ENCODE measurements around the gene CCNB2. TPM values are rescaled to one million over a fixed set of nuclear protein-coding genes. Genes with fewer than 3 reads are reported as not detected.
"Not testable (repeated sequence)": the region's sequence is repeated elsewhere in the genome, so short reads cannot be mapped to it uniquely, and the experiment has no call there.

Gene CCNB2
- total and polyA plus RNA-seq, 2 donors (not counting 1 experiment from before 2014, with no cell fraction given): 18.5 to 19.3 TPM

GRCh38 chr15:59124261-59124660 lies 19.3 kb downstream of the CCNB2 start:
- Histone ChIP-seq H4K20me1 (ENCODE audit: control insufficient read depth, extremely low read depth, insufficient read depth, low read length) (no peaks in the 10 kb centered on the region), H3K9ac (ENCODE audit: insufficient read depth, low read length) (no peak overlapping the region), H3K36me3 (ENCODE audit: control insufficient read depth, insufficient read depth, low read length) (peaks cover 2% of the 10 kb centered on the region), H3K4me2 (ENCODE audit: extremely low read depth, insufficient read depth, low read length) (no peak overlapping the region), H2AFZ (ENCODE audit: low read length) (no peak overlapping the region), H3K27me3 (ENCODE audit: control insufficient read depth, insufficient read depth, low read length) (no peaks in the 10 kb centered on the region), H3K4me3 (replicated peaks in 1 of 4; ENCODE audit: control extremely low read depth in 1 of 4, insufficient read depth in 1 of 4, low read depth in 3 of 4, low read length in 4 of 4) (no peak overlapping the region), H3K4me1 (ENCODE audit: control insufficient read depth, extremely low read depth, insufficient read depth, low read length) (no peaks in the 10 kb centered on the region), H3K79me2 (ENCODE audit: control insufficient read depth, insufficient read depth, low read length) (peaks cover 2% of the 10 kb centered on the region), H3K9me3 (ENCODE audit: control insufficient read depth, insufficient read depth, low read depth, low read length) (no peaks in the 10 kb centered on the region), H3K27ac (ENCODE audit: insufficient read depth, low read length) (no peak overlapping the region)
- no peak for DNase-seq (ENCODE audit: low read depth in 2 of 2)
- TF ChIP-seq, protein P1, sequence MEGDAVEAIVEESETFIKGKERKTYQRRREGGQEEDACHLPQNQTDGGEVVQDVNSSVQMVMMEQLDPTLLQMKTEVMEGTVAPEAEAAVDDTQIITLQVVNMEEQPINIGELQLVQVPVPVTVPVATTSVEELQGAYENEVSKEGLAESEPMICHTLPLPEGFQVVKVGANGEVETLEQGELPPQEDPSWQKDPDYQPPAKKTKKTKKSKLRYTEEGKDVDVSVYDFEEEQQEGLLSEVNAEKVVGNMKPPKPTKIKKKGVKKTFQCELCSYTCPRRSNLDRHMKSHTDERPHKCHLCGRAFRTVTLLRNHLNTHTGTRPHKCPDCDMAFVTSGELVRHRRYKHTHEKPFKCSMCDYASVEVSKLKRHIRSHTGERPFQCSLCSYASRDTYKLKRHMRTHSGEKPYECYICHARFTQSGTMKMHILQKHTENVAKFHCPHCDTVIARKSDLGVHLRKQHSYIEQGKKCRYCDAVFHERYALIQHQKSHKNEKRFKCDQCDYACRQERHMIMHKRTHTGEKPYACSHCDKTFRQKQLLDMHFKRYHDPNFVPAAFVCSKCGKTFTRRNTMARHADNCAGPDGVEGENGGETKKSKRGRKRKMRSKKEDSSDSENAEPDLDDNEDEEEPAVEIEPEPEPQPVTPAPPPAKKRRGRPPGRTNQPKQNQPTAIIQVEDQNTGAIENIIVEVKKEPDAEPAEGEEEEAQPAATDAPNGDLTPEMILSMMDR (conservative IDR thresholded peaks at IDR 0.05 in 1 of 2, IDR thresholded peaks at IDR 0.05 in 1 of 2; ENCODE audit: low read depth in 1 of 2, low read length in 2 of 2): no peak
- no peak for TF ChIP-seq EZH2 (IDR thresholded peaks at IDR 0.05; ENCODE audit: low read length, missing control alignments)

GRCh38 chr15:59125683-59126082 lies 20.7 kb downstream of the CCNB2 start:
- not testable (repeated sequence) for H3K79me2 ChIP-seq (ENCODE audit: control insufficient read depth, insufficient read depth, low read length); H4K20me1 ChIP-seq (ENCODE audit: control insufficient read depth, extremely low read depth, insufficient read depth, low read length); H3K9ac ChIP-seq (ENCODE audit: insufficient read depth, low read length); H2AFZ ChIP-seq (ENCODE audit: low read length); H3K36me3 ChIP-seq (ENCODE audit: control insufficient read depth, insufficient read depth, low read length); H3K27ac ChIP-seq (ENCODE audit: insufficient read depth, low read length); DNase-seq (ENCODE audit: low read depth in 2 of 2); H3K9me3 ChIP-seq (ENCODE audit: control insufficient read depth, insufficient read depth, low read depth, low read length); H3K4me2 ChIP-seq (ENCODE audit: extremely low read depth, insufficient read depth, low read length); H3K4me1 ChIP-seq (ENCODE audit: control insufficient read depth, extremely low read depth, insufficient read depth, low read length); H3K4me3 ChIP-seq (replicated peaks in 1 of 4; ENCODE audit: control extremely low read depth in 1 of 4, insufficient read depth in 1 of 4, low read depth in 3 of 4, low read length in 4 of 4); H3K27me3 ChIP-seq (ENCODE audit: control insufficient read depth, insufficient read depth, low read length)

- not testable (repeated sequence) for DNase-seq (ENCODE audit: low read depth in 2 of 2); H3K27me3 ChIP-seq (ENCODE audit: control insufficient read depth, insufficient read depth, low read length); H3K4me2 ChIP-seq (ENCODE audit: extremely low read depth, insufficient read depth, low read length); H3K4me1 ChIP-seq (ENCODE audit: control insufficient read depth, extremely low read depth, insufficient read depth, low read length); H3K79me2 ChIP-seq (ENCODE audit: control insufficient read depth, insufficient read depth, low read length); H3K9ac ChIP-seq (ENCODE audit: insufficient read depth, low read length); H4K20me1 ChIP-seq (ENCODE audit: control insufficient read depth, extremely low read depth, insufficient read depth, low read length); H2AFZ ChIP-seq (ENCODE audit: low read length); H3K4me3 ChIP-seq (replicated peaks in 1 of 4; ENCODE audit: control extremely low read depth in 1 of 4, insufficient read depth in 1 of 4, low read depth in 3 of 4, low read length in 4 of 4); H3K9me3 ChIP-seq (ENCODE audit: control insufficient read depth, insufficient read depth, low read depth, low read length); H3K27ac ChIP-seq (ENCODE audit: insufficient read depth, low read length); H3K36me3 ChIP-seq (ENCODE audit: control insufficient read depth, insufficient read depth, low read length)
Observed at GRCh38 chr15:59127255-59127654, 22.3 kb downstream of the CCNB2 start.

- Histone ChIP-seq H3K4me2 (ENCODE audit: extremely low read depth, insufficient read depth, low read length) (no peak overlapping the region), H3K4me1 (ENCODE audit: control insufficient read depth, extremely low read depth, insufficient read depth, low read length) (no peaks in the 10 kb centered on the region), H2AFZ (ENCODE audit: low read length) (no peak overlapping the region), H3K9ac (ENCODE audit: insufficient read depth, low read length) (no peak overlapping the region), H3K27ac (ENCODE audit: insufficient read depth, low read length) (no peak overlapping the region), H3K27me3 (ENCODE audit: control insufficient read depth, insufficient read depth, low read length) (no peaks in the 10 kb centered on the region), H3K9me3 (ENCODE audit: control insufficient read depth, insufficient read depth, low read depth, low read length) (no peaks in the 10 kb centered on the region), H3K4me3 (replicated peaks in 1 of 4; ENCODE audit: control extremely low read depth in 1 of 4, insufficient read depth in 1 of 4, low read depth in 3 of 4, low read length in 4 of 4) (no peak overlapping the region), H3K36me3 (ENCODE audit: control insufficient read depth, insufficient read depth, low read length) (peaks cover 15% of the 10 kb centered on the region), H3K79me2 (ENCODE audit: control insufficient read depth, insufficient read depth, low read length) (peaks cover 4% of the 10 kb centered on the region), H4K20me1 (ENCODE audit: control insufficient read depth, extremely low read depth, insufficient read depth, low read length) (no peaks in the 10 kb centered on the region)
- no peak for TF ChIP-seq EZH2 (IDR thresholded peaks at IDR 0.05; ENCODE audit: low read length, missing control alignments)
- TF ChIP-seq, protein P1 (conservative IDR thresholded peaks at IDR 0.05 in 1 of 2, IDR thresholded peaks at IDR 0.05 in 1 of 2; ENCODE audit: low read depth in 1 of 2, low read length in 2 of 2): no peak
- DNase-seq (ENCODE audit: low read depth in 2 of 2): no peak
Observed at GRCh38 chr15:59131456-59131855, 26.5 kb downstream of the CCNB2 start.
